ENCODE results near the gene PGM2L1. TPM values are rescaled to one million over a fixed set of nuclear protein-coding genes. Genes with fewer than 3 reads are reported as not detected.

The PGM2L1 gene
- total and polyA plus RNA-seq, 2 of the 13 experiments (the other 11 are each of a cell fraction or from before 2014, with no cell fraction given): 0.57 to 1.2 TPM

DNA sequence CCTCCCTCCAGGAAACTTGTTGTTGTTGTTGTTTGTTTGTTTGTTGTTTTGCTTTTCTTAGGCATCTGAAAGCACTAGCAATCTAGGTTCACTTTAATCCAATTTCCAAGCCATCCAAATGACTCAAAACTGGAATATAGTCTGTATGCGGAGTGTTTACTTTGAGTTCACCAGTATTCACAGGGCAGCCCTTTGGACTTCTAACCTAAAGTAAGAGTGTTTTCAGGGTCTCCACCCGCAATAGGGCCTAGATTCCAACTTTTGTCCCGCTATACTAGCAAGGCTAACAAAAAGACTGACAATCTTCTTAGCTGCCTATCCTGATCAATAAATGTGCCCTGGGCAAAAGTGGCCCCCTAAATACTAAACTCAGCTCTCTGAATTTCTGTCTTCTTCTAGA, 13.6 kb downstream of the PGM2L1 start:
- Histone ChIP-seq H3K4me2 (ENCODE audit: low read depth, low read length) (peak overlapping the region; percentile 39), H3K9ac (ENCODE audit: insufficient read depth, low read depth, low read length) (no peak overlapping the region), H3K27me3 (ENCODE audit: control insufficient read depth in 1 of 2, insufficient read depth in 2 of 2, low read length in 2 of 2) (no peaks in the 10 kb centered on the region; a peak in 1 of 5 replicates), H2AFZ (ENCODE audit: low read length) (no peak overlapping the region), H3K79me2 (ENCODE audit: insufficient read depth, low read length) (no peaks in the 10 kb centered on the region), H3K4me1 (ENCODE audit: insufficient read depth, low read length) (peaks cover 9% of the 10 kb centered on the region), H3K36me3 (replicated peaks in 1 of 2; ENCODE audit: control insufficient read depth in 1 of 2, insufficient read depth in 2 of 2, low read length in 2 of 2) (no peaks in the 10 kb centered on the region), H3K27ac (ENCODE audit: extremely low read length, insufficient read depth, low read length) (no peak overlapping the region), H3K4me3 (replicated peaks in 1 of 3; ENCODE audit: insufficient read depth in 1 of 3, low read depth in 2 of 3, low read length in 3 of 3) (no peak overlapping the region), H3K9me3 (ENCODE audit: low read length) (no peaks in the 10 kb centered on the region), H4K20me1 (ENCODE audit: insufficient read depth, low read length) (no peaks in the 10 kb centered on the region)
- ChIA-PET POLR2A (no interaction called here), CTCF (ENCODE audit: low intra/inter-chr PET ratio, low total read pairs) (no interaction called here)
- 0% methylated on average over 3 of the region's 3 CpGs for WGBS (ENCODE audit: low lambda C conversion rate)
- in situ Hi-C loops (cut with HindIII; ENCODE audit: extremely low pct_ligation_motif_present, low pct_unique_long_range_greater_than_20kb) (no loop called here), intact Hi-C loops (cut with micrococcal nuclease; ENCODE audit: unreplicated experiment) (no loop called here)
- peak; percentile 33 for DNase-seq (ENCODE audit: low spot score)
- no peak for FAIRE-seq
- no TSS peak for BruUV-seq (replicated peaks)
- ATAC-seq: peak; percentile 87
- TF ChIP-seq TOPORS (CRISPR knock-in tag; IDR thresholded peaks at IDR 0.05) (no peak), FOSL1 (CRISPR knock-in tag; IDR thresholded peaks at IDR 0.05; ENCODE audit: borderline replicate concordance) (no peak), ZNF350 (CRISPR knock-in tag; IDR thresholded peaks at IDR 0.05; ENCODE audit: borderline replicate concordance, low read depth) (no peak), GABPA (IDR thresholded peaks at IDR 0.05; ENCODE audit: low read depth, low read length) (no peak), GABPA (CRISPR knock-in tag; IDR thresholded peaks at IDR 0.05; ENCODE audit: low read depth) (no peak), NFIB (CRISPR knock-in tag; IDR thresholded peaks at IDR 0.05; ENCODE audit: borderline replicate concordance) (no peak), FIP1L1 (IDR thresholded peaks at IDR 0.05; ENCODE audit: borderline replicate concordance, insufficient read depth, low read depth, low read length) (no peak)
- TF ChIP-seq, protein P1, sequence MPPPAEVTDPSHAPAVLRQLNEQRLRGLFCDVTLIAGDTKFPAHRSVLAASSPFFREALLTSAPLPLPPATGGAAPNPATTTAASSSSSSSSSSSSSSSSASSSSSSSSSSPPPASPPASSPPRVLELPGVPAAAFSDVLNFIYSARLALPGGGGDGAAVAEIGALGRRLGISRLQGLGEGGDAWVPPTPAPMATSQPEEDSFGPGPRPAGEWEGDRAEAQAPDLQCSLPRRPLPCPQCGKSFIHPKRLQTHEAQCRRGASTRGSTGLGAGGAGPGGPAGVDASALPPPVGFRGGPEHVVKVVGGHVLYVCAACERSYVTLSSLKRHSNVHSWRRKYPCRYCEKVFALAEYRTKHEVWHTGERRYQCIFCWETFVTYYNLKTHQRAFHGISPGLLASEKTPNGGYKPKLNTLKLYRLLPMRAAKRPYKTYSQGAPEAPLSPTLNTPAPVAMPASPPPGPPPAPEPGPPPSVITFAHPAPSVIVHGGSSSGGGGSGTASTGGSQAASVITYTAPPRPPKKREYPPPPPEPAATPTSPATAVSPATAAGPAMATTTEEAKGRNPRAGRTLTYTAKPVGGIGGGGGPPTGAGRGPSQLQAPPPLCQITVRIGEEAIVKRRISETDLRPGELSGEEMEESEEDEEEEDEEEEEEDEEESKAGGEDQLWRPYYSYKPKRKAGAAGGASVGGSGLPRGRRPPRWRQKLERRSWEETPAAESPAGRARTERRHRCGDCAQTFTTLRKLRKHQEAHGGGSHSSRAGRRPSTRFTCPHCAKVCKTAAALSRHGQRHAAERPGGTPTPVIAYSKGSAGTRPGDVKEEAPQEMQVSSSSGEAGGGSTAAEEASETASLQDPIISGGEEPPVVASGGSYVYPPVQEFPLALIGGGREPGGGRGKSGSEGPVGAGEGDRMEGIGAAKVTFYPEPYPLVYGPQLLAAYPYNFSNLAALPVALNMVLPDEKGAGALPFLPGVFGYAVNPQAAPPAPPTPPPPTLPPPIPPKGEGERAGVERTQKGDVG (CRISPR knock-in tag; IDR thresholded peaks at IDR 0.05; ENCODE audit: borderline replicate concordance): no peak
- TF ChIP-seq, protein P2, sequence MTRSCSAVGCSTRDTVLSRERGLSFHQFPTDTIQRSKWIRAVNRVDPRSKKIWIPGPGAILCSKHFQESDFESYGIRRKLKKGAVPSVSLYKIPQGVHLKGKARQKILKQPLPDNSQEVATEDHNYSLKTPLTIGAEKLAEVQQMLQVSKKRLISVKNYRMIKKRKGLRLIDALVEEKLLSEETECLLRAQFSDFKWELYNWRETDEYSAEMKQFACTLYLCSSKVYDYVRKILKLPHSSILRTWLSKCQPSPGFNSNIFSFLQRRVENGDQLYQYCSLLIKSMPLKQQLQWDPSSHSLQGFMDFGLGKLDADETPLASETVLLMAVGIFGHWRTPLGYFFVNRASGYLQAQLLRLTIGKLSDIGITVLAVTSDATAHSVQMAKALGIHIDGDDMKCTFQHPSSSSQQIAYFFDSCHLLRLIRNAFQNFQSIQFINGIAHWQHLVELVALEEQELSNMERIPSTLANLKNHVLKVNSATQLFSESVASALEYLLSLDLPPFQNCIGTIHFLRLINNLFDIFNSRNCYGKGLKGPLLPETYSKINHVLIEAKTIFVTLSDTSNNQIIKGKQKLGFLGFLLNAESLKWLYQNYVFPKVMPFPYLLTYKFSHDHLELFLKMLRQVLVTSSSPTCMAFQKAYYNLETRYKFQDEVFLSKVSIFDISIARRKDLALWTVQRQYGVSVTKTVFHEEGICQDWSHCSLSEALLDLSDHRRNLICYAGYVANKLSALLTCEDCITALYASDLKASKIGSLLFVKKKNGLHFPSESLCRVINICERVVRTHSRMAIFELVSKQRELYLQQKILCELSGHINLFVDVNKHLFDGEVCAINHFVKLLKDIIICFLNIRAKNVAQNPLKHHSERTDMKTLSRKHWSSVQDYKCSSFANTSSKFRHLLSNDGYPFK (CRISPR knock-in tag; IDR thresholded peaks at IDR 0.05; ENCODE audit: borderline replicate concordance): no peak
- TF ChIP-seq, protein P3, sequence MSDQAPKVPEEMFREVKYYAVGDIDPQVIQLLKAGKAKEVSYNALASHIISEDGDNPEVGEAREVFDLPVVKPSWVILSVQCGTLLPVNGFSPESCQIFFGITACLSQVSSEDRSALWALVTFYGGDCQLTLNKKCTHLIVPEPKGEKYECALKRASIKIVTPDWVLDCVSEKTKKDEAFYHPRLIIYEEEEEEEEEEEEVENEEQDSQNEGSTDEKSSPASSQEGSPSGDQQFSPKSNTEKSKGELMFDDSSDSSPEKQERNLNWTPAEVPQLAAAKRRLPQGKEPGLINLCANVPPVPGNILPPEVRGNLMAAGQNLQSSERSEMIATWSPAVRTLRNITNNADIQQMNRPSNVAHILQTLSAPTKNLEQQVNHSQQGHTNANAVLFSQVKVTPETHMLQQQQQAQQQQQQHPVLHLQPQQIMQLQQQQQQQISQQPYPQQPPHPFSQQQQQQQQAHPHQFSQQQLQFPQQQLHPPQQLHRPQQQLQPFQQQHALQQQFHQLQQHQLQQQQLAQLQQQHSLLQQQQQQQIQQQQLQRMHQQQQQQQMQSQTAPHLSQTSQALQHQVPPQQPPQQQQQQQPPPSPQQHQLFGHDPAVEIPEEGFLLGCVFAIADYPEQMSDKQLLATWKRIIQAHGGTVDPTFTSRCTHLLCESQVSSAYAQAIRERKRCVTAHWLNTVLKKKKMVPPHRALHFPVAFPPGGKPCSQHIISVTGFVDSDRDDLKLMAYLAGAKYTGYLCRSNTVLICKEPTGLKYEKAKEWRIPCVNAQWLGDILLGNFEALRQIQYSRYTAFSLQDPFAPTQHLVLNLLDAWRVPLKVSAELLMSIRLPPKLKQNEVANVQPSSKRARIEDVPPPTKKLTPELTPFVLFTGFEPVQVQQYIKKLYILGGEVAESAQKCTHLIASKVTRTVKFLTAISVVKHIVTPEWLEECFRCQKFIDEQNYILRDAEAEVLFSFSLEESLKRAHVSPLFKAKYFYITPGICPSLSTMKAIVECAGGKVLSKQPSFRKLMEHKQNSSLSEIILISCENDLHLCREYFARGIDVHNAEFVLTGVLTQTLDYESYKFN (CRISPR knock-in tag; conservative IDR thresholded peaks at IDR 0.05): peak; percentile 62
